GM19240 (cell line): Measurements from ENCODE around the gene KRTAP1-1.
"Not testable (repeated sequence)": the region's sequence is repeated elsewhere in the genome, so short reads cannot be mapped to it uniquely, and the experiment has no call there.

Source experiments
- DNase-seq: peaks from one replicate; pipeline ENCODE4 v3.0.0; 2011; ENCODE audit warnings: low spot score; ENCODE audit not compliant: insufficient read length

The KRTAP1-1 gene

DNA sequence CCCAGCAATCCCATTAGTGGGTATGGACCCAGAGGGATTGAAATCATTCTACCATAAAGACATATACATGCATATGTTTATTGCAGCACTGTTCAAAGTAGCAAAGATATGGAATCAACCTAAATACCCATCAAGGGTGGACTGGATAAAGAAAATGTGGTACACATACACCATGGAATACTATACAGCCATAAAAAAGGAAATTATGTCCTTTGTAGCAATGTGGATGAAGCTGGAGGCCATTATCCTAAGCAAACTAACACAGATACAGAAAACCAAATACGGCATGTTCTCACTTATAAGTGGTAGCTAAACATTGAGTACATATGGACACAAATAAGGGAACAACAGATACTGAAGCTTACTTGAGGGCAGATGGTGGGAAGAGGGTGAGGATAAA is 16.3 kb upstream of the KRTAP1-1 start:
- DNase-seq = no peak

DNA sequence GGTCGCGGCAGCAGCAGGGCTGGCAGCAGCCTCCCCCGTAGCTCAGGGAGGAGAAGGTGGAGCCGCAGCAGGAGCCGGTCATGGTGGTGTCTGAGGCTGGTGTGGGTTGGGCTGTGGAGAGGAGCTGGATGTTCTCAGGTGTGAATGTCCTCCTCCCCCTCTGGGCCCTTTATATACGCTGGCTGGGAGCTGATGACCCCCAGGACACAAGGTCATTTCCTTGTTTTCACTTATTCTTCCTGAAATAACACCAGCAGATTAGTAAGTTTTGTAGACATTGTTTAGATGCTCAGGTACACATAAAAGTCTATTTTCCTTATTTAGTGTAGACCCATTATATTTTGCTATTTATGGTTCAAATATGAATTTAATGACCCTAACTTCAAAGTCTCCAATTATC is 13.9 kb upstream of the KRTAP1-1 start, which contains the start of gene KRTAP2-2:
TSS of gene KRTAP2-2 (minus strand) at position 101 of the 400 bp plus-strand sequence. CDS start at position 82, 19 bp downstream.
- DNase-seq = not testable (repeated sequence)

DNA sequence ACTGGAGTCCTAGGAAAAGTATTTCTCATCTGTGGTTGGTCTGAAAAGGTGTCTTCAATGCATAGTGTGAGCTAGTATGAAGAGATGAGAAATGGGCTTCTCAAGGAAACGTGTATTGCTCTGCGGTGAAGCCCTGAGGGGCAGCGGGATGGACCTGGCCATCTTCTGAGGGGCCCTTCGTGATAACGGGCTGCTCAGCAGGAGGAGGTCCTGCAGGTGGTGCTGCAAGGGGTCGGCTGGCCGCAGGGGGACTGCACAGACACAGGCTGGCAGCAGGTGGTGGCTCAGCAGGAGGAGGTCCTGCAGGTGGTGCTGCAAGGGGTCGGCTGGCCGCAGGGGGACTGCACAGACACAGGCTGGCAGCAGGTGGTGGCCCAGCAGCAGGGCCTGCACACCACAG is 13.3 kb upstream of the KRTAP1-1 start:
- DNase-seq = not testable (repeated sequence)

DNA sequence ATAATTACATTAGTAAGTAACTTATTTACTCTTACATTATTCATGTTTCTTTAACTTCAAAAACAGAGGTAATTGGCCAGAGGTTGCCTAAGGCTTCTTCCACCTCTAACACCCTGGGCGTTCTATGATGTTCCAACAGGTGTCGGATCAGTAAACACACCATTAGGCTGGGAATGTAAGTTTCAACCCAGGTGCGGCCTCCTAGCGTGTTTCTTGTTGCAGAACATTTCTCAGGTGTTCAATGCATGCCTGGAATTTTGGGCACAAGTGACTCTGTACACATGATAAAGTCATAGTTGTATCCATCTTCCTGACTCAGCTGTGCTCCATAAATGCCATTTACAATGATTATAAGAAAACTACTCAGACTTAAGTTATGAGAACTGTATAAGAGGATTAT is 12.8 kb upstream of the KRTAP1-1 start:
- no peak for DNase-seq

DNA sequence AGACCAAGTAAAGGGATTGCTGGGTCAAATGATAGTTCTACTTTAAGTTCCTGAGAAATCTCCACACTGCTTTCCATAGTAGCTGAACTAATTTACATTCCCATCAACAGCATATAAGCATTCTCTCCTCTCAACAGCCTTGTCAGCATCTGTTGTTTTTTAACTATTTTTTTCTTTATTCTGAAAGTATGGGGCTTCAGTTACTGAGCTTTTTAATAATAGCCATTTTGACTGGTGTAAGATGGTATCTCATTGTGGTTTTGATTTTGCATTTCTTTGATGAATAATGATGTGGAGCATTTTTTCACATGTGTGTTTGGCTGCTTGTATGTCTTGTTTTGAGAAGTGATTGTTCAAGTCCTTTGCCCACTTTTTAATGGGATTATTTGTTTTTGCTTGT is 11.3 kb upstream of the KRTAP1-1 start:
- DNase-seq = no peak

DNA sequence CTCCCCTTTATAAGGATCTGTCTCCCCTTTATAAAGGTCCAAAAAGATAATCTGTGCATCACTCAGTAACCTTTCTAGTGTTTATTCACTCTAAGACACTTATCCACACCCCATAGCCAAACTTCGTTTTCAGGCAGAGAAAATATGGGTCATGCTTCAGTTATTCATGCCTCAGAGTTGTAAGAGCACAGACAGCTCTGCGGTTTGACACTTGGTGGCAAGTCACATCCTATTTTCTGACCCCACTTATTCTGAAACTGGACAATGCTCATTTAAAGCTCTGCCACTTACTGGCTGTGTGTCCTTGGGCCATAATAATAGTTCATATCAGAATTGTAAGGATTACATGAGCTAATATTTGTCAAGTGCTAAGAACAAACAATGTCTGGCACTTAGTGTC is 7.9 kb upstream of the KRTAP1-1 start:
- DNase-seq = no peak

DNA sequence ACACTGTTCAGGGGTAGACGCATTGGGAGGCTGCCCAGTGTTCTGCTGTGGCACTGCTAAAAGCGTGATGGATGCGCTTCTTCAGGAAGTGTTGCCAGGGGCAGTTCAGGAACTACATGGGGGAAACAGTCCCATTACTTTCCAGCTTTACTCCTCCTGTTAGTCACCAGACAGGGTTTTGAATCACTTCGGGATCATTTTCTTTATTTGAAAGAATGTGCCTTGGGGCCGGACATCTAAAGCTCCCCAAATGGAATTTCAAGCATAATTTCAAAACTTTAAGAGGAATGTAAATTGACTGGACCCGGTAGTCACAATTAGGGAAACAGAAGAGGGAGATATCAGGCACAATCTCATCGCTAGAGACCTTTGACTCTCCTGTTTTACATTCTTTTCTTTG is 7.2 kb upstream of the KRTAP1-1 start:
- DNase-seq = no peak

DNA sequence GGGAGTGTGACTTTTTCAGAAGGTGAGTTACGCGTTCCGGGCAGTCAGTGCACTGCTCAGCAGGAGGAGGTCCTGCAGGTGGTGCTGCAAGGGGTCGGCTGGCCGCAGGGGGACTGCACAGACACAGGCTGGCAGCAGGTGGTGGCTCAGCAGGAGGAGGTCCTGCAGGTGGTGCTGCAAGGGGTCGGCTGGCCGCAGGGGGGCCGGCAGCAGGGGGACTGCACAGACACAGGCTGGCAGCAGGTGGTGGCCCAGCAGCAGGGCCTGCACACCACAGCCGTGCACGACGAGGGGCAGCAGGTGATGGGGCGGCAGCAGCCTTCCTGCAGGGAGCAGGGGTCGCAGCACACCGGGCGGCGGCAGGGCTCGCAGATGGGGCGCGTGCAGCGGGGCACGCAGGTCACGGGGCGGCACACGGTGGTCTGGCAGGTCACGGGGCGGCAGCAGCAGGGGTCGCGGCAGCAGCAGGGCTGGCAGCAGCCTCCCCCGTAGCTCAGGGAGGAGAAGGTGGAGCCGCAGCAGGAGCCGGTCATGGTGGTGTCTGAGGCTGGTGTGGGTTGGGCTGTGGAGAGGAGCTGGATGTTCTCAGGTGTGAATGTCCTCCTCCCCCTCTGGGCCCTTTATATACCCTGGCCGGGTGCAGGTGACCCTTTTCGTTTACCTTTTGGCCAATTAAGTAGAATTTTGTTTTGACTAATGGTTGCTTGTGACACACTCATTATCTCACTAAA is 5.7 kb upstream of the KRTAP1-1 start, which contains the start of gene KRTAP2-1:
TSS of gene KRTAP2-1 (minus strand) at position 582 of the 731 bp plus-strand sequence. CDS start at position 533, 49 bp downstream.
- DNase-seq = not testable (repeated sequence)

DNA sequence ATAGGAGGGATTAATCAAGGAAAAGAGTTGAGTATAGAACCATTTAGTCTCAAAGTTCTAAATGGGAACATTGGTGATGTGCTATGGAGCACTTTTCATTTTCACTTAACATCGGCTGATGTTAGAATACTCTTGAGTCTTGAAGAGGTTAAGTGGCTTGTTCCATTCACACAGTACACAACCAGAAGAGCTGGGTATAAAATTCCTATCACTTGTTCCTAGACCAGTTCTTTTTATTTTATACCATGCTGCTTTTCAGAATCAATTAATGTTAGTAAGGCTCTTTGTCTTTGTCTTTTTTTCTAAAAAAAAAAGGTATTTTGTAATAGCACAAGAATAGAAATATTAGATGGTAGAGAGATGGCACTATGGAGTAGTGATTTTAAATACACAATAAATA is 1.7 kb upstream of the KRTAP1-1 start:
- DNase-seq = no peak

DNA sequence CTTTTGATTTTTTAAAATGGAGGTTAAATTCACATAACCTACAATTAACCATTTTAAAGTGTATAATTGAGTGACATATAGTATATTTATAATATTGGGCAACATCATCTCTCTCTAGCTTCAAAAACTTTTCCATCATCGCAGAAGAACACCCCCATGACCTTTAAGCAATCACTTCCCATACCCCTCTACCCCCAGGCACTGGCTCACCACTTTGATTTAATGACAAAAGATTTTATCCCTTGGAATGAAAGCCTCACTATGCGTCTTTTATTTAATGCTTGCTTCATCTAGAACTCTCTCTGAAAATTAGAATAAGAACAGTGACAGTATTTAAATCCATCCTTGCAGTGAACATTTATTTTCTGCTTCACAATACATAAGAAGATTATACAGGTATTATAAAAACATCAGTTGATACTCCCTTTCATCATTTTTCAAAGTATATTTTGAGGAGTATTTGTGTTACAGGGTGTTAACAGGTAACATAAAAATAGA is 3.3 kb downstream of the KRTAP1-1 start:
- no peak for DNase-seq

DNA sequence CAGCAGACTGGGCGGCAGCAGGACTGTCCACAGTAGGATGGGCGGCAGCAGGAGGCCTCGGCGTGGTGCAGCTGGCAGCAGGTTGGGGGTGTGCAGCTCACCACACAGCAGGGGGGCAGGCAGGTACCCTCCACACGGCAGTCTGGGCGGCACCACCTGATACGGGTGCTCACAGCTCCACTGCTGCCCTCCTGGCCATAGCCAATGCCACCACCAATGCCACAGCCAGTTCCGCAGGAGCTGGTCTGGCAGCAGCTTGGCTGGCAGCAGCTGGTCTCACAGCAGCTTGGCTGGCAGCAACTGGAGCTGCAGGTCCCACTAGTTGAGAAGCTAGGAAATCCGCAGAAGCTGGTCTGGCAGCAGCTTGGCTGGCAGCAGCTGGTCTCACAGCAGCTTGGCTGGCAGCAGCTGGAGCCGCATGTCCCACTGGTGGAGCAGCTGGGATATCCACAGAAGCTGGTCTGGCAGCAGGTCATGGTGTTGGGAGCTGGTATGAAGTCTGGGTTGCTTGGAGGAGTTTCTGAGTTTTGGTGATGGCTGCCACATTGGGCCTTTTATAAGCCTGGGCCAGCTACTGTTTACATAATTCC is 6.8 kb downstream of the KRTAP1-1 start, which contains the start of gene KRTAP1-3:
TSS of gene KRTAP1-3 (minus strand) at position 529 of the 590 bp plus-strand sequence. CDS start at position 476, 53 bp downstream.
- DNase-seq = not testable (repeated sequence)

DNA sequence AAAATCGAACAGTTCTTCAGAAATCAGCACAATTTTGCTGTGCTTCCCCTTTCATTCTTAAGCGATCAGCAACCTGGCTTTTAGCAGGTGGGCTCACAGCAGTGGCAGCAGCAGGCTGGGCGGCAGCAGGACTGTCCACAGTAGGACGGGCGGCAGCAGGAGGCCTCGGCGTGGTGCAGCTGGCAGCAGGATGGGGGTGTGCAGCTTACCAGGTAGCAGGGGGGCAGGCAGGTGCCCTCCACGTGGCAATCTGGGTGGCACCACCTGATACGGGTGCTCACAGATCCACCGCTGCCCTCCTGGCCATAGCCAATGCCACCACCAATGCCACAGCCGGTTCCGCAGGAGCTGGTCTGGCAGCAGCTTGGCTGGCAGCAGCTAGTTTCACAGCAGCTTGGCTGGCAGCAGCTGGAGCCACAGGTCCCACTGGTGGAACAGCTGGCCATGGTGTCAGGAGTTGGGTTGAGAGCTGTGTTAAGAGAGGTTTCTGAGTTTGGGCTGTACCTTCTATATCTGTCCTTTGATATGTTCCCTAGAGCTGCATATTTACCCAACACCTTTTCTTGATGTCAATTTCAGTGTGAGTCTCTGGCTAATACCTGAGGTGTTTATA is 11.5 kb downstream of the KRTAP1-1 start, which contains the start of gene KRTAP1-4:
TSS of gene KRTAP1-4 (minus strand) at position 563 of the 613 bp plus-strand sequence. CDS start at position 446, 117 bp downstream.
- no peak for DNase-seq

DNA sequence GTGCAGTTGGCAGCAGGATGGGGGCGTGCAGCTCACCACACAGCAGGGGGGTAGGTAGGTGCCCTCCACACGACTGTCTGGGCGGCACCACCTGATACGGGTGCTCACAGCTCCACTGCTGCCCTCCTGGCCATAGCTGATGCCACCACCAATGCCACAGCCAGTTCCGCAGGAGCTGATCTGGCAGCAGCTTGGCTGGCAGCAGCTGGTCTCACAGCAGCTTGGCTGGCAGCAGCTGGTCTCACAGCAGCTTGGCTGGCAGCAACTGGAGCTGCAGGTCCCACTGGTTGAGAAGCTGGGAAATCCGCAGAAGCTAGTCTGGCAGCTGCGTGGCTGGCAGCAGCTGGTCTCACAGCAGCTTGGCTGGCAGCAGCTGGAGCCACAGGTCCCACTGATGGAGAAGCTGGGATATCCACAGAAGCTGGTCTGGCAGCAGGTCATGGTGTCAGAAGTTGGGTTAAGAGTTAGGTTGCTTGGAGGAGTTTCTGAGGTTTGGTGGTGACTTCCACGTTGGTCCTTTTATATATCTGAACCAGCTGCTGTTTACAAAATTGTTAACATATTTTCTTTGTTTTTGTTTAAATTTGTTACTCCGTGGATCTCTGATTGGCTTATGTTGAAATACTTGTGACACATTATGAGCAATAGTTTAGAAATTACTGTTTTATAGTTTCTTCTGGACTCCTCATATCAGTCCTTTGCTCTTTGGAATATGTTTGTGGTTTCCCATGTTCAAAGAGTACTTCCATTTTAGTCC is 14.4 kb downstream of the KRTAP1-1 start, which contains the start of gene KRTAP1-5:
TSS of gene KRTAP1-5 (minus strand) at position 494 of the 757 bp plus-strand sequence. CDS start at position 441, 53 bp downstream.
- no peak for DNase-seq

DNA sequence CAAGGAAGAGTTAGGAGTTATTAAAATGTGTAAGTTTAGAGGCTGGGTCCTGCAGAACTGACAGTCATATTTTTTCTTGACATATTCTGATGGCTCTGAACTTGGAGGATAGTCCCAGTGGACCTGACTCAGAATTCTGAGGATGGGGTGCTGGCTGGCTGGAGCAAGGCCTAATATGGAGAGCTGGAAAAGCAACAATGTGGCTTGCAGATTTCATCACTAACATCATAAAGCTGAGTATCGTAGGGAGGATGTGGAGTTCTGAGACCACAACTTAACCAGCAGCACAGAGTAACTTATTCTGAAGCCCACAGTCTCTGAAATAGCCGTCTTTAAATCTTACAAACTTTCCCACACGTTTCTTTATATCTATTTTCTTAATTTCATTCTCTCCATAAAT is 16.6 kb downstream of the KRTAP1-1 start:
- DNase-seq = no peak

DNA sequence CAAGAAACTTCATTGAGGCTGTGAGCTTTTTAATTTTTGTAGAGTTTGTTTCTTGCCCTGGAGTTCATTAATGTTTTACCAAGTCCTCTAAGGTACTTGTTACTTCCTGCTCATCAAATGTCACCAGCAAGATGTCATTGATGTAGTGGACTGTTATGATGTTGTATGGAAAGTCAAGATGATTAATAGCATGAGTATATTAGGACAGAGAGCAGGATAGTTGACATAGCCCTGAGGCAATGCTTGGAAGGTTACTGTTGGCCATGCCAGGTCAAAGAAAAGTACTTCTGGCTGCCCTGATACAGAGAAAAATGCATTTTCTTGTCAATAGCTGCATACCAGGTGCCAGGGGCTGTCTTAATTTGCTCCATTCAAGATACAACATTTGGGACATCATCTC is 20.9 kb downstream of the KRTAP1-1 start:
- DNase-seq = no peak

DNA sequence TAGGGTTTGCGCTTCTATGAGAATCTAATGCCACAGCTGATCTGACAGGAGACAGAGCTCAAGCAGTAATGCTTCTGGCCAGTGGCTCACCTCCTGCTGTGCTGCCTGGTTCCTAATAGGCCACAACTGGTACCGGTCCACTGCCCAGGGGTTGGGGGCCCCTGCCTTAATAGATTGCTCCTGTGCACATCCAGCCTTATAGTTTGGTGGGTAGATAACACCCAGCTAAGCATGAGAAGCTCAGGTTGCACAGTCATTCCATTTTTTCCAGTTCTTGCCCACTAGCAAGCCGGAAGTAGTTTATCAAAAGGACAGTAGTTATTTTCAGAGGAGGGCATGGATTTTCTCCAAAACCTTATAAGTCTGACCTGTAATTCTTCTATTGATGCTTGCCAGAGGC is 21.8 kb downstream of the KRTAP1-1 start:
- no peak for DNase-seq

DNA sequence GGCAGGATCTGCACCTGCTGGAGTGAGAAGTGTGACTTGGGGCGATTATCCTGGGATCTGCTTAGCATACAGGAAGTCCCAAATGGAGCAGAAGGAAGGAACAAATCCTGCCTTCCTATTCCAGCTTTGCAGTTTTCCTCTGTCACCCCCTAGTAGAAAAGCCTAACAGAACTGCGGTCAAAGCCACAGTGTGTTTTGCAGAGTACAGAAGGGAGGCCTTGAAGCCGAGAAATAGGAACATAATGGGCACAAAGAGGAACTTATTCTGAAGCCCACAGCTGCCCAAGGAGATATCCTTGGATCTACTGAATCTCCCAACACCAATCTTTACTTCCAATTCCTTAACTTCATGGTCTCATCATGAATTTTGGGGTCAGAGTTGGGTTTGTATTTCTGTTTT is 22.7 kb downstream of the KRTAP1-1 start:
- DNase-seq = no peak

DNA sequence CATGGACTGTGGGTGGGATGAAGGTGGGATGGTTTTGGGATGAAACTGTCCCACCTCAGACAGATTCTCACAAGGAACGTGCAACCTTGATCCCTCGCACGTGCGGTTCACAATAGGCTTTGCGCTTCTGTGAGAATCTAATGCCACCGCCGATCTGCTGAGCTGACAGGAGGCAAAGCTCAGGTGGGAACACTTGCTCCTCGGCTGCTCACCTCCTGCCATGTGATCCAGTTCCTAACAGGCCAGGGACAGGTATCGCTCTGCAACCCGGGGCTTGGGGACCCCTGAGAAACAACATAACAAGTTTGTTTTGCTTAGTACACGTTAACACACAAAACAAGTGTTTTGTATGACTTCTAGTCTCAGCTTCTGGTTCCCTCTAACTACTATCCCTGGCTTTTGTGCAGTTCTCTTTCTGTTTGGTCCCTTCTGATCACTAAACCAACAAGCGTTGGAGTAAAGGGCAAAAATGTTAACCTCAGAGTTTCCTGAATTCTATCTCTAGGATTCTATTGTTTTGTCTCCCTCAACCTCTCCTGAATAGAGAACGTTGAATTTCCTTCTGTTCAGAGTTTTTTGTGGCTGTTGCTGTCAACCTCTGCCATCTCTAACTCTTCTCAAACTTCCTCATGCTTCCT is 24.6 kb downstream of the KRTAP1-1 start:
- DNase-seq = no peak

DNA sequence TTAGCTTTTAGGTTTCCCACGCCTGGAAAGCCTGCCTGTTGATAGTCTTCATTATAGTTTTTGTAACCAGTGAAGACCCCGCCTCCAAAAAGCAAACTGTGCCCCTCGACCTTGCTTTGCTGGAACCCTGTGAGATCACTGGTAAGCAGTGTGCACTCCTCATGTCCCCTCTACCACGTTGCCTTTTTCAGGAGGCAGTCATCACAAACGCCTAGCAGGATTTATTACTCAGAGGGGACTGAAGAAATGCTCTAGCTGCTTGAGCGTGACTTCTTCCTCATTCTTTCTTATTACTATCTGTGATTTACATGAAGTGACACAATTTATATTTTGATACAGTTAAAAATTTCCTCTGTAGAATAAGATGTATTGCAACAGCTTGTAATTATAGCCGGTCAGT is 25.8 kb downstream of the KRTAP1-1 start:
- DNase-seq = no peak

DNA sequence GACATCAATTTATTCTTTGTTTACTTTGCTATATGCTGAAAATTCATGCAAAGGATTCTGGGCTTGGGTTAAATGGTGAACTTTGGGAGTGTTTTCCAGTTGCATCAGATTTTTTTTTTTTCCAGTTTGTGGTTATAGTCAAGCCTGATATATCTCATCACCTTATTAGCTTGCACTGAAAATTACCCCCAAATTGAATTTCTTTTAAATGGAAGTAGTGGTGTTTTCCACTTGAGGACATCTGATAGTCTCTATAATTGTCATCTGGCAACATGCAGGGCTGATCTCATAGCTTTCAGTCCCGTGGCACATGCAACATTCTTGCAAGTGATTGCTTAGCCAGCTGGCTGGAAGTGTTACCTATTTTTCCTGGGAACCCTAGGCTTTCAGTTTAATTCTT is 27.6 kb downstream of the KRTAP1-1 start:
- DNase-seq = no peak

DNA sequence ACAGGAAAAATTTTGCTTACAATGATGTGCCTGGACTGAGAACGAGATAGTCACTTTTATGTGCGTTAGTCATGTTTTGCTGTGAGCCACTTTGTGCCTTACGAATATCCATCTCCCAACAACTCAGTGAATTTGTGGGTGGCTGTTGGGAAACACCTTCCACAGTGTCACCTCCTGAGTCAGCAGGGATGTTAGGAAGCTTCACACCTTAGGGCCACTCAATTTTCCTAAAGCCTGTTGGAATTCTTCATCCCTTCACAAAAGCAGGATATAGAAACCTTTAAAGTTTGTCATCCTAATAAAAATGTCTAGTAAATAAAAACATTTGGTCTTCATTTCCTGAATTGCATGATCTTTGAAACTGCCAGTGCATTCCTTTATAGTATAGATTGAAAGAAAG is 28.1 kb downstream of the KRTAP1-1 start:
- no peak for DNase-seq
